SH-SY5Y (cell line): ENCODE measurements around the gene POMGNT2.

Source experiments
- GATA2 ChIP-seq: IDR thresholded peaks from 2 replicates; pipeline ENCODE4 v1.6.1; 2011; ENCODE audit warnings: mild to moderate bottlenecking, low read depth, low read length
- GATA3 ChIP-seq: IDR thresholded peaks from 2 replicates; pipeline ENCODE4 v1.6.1; 2011; ENCODE audit warnings: low read depth, mild to moderate bottlenecking, low read length, moderate library complexity

Gene POMGNT2

DNA sequence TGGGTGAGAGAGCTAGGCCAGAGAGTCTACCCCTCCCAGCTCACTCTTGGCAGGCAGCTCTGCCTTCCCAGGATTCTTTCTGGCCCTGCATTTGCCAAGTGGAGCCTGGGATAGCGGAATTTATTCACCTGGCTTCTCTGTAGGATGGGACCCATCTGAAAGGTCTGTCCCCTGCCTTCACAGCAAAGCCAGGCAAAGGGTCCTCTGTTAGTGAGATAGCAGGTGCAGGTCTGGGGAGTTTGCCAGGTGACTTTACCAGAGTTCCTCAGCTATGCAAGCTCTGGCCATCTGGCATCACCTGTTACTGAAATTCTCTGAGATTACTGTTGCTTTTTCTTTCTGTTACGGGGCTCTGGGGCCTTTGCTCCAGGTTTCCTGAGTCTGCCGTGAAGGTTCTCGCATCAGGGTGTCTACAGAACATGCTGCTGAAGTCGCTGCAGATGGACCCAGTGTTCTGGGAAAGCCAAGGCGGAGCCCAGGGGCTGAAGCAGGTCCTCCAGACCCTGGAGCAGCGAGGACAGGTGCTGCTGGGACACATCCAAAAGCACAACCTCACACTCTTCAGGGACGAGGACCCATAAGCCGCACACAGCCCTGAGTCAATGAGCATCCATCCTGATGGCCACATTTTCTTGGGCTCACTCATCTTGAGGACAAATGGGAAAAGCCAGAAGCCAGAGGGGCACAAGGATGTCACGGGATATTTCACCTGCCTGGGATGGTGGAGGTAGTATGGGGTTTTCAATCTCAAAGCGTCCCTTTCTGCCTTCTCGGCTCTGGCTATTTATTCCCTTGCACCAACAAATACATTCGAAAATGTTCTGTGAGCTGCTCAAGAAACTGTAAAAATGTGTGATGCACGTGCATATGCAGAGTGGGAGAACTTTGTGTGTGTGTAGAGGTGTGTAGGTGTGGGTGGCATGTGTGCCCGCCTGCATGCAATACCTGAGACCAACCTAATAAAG, 49.8 kb downstream of the POMGNT2 start:
- TF ChIP-seq GATA2 (no peak), GATA3 (no peak)

DNA sequence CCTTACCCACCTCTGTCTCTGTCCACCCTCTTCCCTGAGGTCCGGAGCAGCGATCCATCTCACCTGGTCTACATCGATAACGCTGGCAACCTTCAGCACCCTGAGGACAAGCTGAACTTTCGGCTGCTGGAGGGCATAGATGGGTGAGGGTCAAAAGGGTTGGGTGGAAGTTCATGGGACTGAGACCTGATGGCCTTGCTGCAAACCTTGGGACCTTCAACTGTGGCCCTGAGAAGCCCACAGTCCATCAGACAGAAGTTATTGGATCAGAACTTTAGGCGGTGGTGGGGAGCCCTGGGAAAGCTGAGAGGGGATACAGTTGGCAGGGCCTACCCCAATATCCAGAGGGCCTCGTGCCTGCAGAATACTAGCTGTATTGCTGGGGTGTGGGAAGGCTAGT, 50.5 kb downstream of the POMGNT2 start:
- TF ChIP-seq GATA2 (no peak), GATA3 (no peak)

DNA sequence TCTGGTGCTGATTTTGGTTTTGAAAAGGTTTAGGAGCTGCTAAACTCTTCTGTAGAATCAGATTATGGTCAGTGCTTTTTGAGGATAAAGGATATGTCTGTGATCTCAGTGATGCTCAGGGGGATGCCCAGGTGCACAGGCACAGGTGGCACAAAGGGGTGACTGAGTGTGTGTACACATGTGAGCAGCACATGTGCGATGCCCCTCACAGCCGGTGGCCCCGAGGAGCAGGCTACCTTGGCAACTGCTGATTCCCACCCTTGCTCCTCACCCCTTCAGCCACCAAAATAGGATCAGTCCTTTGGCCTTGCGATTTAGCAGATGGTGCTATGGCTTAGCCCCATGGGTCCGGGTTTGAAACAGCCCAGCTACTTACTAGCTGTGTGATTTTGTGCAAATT, 51.1 kb downstream of the POMGNT2 start:
- TF ChIP-seq GATA2 (no peak), GATA3 (no peak)

DNA sequence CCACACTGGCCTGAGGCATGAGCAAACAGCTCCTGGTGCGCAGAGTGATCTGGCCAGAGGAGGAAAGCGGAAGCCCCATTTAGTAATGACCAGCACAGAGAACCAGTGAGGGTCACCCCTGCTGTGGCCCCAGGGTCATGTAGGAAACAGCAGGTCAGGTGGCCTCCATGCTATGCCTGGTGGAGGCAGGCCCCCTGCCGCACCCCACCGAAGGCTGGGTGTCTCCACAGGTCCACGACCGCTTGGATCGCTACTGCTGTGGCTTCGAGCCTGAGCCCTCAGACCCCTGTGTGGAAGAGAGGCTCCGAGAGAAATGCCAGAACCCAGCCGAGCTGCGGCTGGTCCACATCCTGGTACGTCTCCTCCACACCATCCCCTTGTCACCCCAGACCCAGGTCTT, 52.6 kb downstream of the POMGNT2 start:
- TF ChIP-seq GATA2, result no peak
- TF ChIP-seq GATA3, result no peak

DNA sequence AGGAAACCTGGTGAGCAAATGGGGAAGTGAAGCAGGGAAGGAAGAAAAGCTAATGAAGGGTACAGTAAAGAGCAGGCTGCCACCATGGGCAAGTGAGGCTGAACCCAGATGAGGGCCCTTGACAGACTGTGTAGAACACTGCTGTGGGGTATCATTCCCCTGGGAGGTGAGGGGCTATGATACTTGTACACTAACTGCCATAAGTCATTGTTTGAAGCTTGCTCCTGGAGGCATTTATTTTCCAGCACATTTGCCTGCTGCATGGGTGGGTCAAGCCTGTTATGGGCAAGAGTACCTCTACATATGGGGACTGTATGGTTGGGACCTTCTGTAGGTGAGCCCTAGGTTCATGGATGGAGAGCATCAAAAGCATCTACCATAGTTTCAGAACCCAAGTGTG, 57.4 kb downstream of the POMGNT2 start:
- TF ChIP-seq GATA2 (no peak), GATA3 (no peak)

DNA sequence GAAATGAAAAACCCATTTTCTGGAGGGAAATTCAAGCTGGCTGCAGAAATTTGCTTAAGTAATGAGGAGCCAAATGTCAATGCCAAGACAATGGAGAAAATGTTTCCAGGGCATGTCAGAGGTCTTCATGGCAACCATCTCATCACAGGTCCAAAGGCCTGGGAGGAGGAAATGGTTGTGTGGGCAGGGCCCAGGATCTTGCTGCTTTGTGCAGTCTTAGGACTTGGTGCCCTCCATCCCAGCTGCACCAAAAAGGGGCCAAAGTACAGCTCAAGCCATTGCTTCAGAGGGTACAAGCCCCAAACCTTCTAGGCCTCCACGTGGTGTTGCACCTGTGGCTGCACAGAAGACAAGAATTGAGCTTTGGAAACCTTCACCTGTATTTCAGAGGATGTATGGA, 59.3 kb downstream of the POMGNT2 start:
- TF ChIP-seq GATA2, result no peak
- no peak for TF ChIP-seq GATA3

DNA sequence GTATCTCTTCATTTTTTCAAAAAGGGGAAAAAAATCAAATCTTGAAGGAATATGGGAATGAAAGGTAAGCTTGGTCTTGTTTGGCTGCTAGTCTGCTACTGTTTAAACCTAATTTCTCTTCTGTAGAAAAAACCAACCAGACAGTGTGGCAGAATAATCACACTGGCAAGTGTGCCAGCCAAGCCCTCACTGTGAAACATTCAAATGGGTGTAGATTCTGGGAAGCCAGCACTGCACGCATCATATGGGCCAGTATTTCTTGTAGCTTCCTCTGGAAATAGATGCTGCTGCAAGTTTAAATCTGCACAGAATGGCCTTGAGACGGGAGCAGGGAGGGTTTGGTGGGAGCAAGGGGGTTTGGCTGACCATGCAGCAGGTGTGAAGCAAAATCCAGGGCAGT, 62.1 kb downstream of the POMGNT2 start:
- TF ChIP-seq GATA3 (no peak), GATA2 (no peak)

DNA sequence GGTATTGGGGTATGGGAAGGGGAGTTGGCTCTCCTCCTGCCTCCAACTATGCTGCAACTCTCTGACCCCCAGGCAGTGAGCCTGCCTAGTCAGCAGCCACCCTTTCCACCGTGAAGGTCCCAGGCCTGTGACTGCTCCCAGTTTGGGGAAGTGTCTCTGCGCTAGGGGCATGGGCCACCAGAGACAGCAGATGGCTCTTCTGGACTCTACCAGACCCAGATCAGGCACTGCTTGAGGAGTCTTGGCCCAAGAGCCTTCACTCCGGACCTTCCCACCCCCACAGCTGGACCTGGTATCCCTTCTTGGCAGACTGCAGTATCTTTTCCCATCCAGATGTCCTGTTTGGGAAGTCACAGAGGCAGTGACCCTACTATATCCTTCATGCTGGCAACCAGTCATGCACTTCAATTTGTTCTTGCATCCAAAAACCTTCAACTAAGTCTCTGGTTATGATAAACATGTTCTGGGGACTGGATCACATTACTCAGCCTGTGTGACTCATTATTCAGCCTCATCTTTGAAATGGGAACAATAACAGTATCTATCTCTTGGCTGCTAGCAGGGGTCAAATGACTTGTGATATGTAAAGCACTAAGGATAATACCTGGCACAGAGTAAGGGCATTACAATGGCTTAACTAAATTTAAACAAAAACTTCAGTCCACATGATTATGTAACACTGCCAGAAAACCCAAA, 62.7 kb downstream of the POMGNT2 start:
- TF ChIP-seq GATA3 (no peak), GATA2 (no peak)

DNA sequence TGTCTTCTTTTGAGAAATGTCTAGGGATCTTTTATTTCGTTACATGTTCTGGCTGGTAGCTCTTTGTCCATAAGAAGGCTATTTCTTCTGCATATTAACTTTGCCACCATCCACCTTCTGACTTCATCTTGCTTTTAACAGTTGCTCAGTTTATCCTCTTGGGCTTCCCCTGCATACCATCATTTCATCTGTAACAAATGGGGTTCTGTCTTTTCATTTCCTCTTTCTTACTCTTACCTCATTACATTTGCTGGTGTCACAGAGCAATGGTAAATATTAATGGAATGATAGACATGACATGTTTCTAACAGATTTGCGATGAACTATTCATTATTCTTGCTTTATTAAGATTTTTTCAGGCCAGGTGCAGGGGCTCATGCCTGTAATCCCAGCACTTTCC, 64.4 kb downstream of the POMGNT2 start:
- TF ChIP-seq GATA3 (no peak), GATA2 (no peak)

DNA sequence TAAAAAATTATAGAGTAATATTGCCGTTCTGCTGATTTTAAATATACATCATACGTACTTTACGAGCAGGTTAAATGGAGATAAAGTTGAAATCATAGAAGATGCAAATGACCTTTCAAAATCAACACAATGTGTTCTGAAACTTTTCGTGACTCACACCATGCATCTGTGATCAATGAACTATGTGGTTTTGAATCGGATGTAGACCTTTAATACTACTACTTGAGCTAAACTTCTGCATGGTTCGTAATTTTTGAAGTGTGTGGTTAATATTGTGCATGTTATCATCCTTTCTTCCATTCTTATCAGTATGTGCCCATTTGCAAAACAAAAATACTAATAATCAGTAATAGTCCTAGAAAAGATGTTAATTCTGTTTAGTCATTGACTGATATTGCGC, 67.9 kb downstream of the POMGNT2 start:
- TF ChIP-seq GATA3, result no peak
- no peak for TF ChIP-seq GATA2

DNA sequence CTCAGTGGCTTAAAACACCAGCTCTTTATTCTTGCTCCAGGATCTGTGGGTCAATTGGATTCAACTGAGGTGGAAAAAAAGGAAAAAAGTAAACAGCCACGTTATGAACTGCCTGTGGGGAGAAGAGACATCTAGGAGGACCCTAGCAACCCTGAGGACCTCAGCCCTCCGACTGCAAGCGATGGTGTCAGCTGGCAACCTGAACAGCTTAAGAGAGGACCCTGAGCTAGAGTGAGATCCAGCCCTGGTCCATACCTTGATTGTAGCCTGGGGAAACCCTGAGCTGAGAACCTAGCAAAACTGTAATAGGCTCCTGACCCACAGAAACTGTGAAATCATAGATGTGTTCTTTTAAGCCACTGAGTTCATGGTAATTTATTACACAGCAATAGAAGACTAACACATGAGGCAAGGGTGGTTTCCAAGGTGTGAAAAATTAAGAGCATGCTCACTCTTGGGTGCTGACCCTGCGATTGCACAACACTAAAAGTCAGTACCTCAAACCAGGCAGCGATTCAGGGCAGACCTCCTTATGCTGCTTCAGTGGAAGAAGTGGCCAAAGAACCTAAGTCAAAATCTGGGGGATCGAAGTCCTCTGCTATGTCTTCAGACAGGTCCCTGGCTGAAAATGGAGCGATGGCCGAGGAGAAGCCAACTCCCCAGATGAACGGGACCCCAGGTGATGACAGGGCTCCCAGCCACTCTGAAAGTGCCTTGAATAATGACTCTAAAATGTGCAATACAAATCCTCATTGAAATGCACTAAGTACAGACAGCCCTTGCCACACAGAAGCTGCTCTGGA, 69.1 kb downstream of the POMGNT2 start:
- TF ChIP-seq GATA3 (no peak), GATA2 (no peak)

DNA sequence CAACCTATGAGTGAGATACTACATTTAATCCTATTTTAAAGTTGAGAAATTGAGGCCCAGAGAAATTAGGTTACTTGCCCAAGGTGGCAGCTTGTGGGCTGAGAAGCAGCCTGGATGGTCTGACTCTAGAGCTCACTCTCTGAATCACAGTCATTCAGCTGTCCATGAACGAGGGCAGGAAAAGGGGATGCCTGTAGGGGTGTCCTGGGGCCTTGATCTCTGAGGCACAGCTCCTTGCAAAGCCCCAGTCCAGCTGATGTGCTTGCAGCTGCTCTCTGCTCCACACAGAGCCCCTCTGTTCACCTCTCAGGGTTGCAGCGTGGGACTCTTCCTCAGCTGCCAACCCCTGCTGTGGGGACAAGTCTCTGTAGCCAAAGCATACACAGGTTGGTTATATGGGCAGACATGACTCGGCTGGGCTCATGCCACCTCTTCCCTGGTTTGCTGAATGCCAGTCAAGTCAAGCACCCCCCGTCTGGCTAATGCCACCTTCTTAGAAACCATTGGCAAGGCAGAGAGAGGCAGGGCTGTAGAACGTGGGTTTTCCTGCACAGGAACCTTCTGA, 70.0 kb downstream of the POMGNT2 start:
- no peak for TF ChIP-seq GATA3
- no peak for TF ChIP-seq GATA2

DNA sequence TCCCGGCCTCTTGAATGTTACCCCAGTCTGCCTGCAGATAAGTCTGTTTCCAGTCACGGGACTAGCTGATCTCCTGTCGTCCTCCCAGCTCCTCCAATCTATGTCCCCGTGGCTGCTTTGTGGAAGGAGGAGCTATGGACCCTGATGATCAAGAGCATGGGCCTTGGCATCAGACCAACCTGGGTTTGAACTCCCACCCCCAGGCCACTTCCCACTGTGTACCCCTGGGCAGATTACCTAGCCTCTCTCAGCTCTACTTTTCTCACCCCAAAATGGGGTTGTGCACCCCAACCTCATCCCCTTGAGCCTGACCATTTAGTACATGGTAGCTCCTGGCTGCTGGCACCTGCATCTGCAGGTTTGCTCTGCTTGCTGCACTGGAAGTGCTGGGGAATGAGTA, 71.0 kb downstream of the POMGNT2 start:
- TF ChIP-seq GATA3 (no peak), GATA2 (no peak)

DNA sequence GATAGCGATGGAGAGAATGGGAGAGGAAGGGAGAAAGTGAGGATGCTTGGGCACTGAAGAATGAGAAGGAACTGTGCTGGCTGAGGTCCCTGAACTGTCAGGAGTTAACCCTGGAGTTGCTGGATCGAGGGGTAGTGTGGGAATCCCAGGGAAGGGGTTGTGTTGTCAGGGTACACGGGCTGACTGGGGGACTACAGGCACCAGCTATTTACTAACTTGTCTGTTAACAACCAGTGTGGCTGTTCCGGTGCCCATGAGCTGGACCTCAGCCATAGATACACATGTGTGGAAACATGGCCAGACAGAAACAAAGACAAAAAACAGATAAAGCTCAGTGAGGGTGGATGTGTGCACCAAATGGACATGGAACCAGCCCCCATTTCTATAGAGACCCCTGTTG, 71.7 kb downstream of the POMGNT2 start:
- TF ChIP-seq GATA2, result no peak
- no peak for TF ChIP-seq GATA3
